ENCODE results near the gene CNRIP1. TPM values are rescaled to one million over a fixed set of nuclear protein-coding genes. Genes with fewer than 3 reads are reported as not detected.

Gene CNRIP1
- polyA plus RNA-seq, 1 donor (not counting 4 experiments of a cell fraction or from before 2014, with no cell fraction given), result 0.04 TPM

DNA sequence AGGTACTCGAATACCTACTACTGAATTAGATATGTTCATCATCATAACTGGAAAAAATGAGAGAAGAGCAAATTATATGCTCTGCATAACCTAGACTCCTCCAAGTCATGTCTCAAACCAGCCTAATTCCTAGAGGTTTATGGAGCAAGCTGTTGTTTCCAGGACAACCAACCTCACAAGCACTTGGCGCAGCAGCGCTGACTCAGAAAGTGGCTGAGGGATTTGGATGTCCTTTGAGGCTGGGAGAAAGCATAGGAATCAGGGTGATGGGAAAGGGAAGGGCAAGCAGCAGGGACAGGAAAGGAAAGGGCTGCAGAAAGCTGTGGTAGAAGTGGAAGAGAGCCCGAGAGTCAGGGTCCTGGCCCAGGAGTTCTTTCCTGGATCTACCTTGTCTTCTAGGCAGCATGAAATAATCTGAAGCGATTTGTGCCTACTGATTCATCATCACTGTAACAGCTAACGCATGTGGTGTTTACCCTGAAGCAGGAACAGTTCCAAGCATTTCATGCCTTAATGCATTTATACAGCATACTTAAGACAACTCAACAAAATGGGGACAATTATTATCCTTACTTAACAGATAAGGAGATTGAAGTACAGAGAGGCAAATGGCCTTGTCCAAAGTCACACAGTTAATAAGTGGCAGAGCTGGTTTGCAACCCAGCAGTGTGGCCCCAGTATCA lies 49.0 kb upstream of the CNRIP1 start:
- DNase-seq (ENCODE audit: low read depth, low spot score) (no peak), FAIRE-seq (peak; percentile 95)
- no peak for TF ChIP-seq EZH2 (IDR thresholded peaks at IDR 0.05; ENCODE audit: low read length)
- TF ChIP-seq, protein P1, sequence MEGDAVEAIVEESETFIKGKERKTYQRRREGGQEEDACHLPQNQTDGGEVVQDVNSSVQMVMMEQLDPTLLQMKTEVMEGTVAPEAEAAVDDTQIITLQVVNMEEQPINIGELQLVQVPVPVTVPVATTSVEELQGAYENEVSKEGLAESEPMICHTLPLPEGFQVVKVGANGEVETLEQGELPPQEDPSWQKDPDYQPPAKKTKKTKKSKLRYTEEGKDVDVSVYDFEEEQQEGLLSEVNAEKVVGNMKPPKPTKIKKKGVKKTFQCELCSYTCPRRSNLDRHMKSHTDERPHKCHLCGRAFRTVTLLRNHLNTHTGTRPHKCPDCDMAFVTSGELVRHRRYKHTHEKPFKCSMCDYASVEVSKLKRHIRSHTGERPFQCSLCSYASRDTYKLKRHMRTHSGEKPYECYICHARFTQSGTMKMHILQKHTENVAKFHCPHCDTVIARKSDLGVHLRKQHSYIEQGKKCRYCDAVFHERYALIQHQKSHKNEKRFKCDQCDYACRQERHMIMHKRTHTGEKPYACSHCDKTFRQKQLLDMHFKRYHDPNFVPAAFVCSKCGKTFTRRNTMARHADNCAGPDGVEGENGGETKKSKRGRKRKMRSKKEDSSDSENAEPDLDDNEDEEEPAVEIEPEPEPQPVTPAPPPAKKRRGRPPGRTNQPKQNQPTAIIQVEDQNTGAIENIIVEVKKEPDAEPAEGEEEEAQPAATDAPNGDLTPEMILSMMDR (optimal IDR thresholded peaks at IDR 0.05 in 1 of 3, IDR thresholded peaks at IDR 0.05 in 1 of 3, conservative IDR thresholded peaks at IDR 0.05 in 1 of 3; ENCODE audit: extremely low read depth in 1 of 3, insufficient read depth in 2 of 3, low read length in 3 of 3), result no peak
- Histone ChIP-seq H3K4me1 (ENCODE audit: control insufficient read depth, extremely low read depth, insufficient read depth, low read length) (peaks cover 15% of the 10 kb centered on the region), H3K9me1 (ENCODE audit: control insufficient read depth, extremely low read depth, insufficient read depth, low read length) (no peaks in the 10 kb centered on the region), H3K9ac (ENCODE audit: control insufficient read depth, extremely low read depth, insufficient read depth, low read length) (no peak overlapping the region), H3K4me2 (ENCODE audit: control insufficient read depth, extremely low read depth, insufficient read depth, low read depth, low read length) (peak overlapping the region; percentile 6), H3K9me3 (ENCODE audit: control insufficient read depth, low read depth, low read length) (no peaks in the 10 kb centered on the region), H2AFZ (ENCODE audit: control insufficient read depth, low read length) (peak overlapping the region; percentile 55), H3K36me3 (ENCODE audit: control insufficient read depth in 2 of 2, extremely low read depth in 1 of 2, insufficient read depth in 2 of 2, low read length in 2 of 2) (no peaks in the 10 kb centered on the region), H4K20me1 (ENCODE audit: control insufficient read depth, extremely low read depth, insufficient read depth, low read length) (no peaks in the 10 kb centered on the region), H3K27ac (ENCODE audit: control insufficient read depth, insufficient read depth, low read length) (peak overlapping the region; percentile 10), H3K27me3 (ENCODE audit: control insufficient read depth, extremely low read depth, insufficient read depth, low read length) (no peaks in the 10 kb centered on the region), H3K4me3 (ENCODE audit: control insufficient read depth in 2 of 3, extremely low read depth in 1 of 3, insufficient read depth in 2 of 3, low read depth in 1 of 3, low read length in 3 of 3) (no peak overlapping the region), H3K79me2 (ENCODE audit: control insufficient read depth, insufficient read depth, low read length) (no peaks in the 10 kb centered on the region)
- dilution Hi-C loops (cut with MboI; ENCODE audit: extremely low pct_ligation_motif_present, low sequenced_read_pairs), result no loop called here

DNA sequence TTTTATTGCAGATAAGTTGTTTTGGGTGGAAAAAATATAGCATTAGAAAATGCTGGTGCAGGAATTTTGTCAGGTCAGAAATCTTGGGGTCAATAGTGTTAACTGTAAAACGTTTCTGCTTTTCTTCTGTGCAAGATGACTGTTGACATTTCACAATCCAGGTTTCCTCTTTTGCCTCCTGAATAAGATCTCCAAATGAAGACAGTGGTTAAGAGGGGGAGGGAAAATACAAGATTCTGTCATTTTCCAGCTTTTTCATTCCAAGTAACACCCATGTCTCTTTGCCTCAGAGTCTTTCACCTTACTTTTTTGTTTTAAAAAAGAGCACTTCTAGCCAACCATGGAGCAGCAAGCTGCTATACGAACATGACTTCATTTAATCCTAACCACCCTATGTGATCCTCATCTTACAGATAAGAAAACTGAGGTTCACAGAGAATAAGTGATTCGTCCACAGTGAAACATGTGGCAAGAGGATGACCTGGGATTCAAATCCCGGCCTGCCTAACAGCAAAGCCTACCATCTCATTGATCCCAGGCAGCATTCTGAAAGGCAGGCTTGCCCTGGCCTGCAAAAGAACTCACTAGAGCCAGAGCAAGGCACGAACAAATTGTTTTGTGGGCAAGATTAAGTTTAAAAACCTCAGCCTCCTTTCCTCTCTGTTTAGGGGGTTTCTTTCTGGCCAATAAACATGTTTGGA lies 48.4 kb upstream of the CNRIP1 start:
- FAIRE-seq (no peak), DNase-seq (ENCODE audit: low read depth, low spot score) (no peak)
- H3K27me3 ChIP-seq (ENCODE audit: control insufficient read depth, extremely low read depth, insufficient read depth, low read length), result no peaks in the 10 kb centered on the region
- H3K36me3 ChIP-seq (ENCODE audit: control insufficient read depth in 2 of 2, extremely low read depth in 1 of 2, insufficient read depth in 2 of 2, low read length in 2 of 2), result no peaks in the 10 kb centered on the region
- H3K9ac ChIP-seq (ENCODE audit: control insufficient read depth, extremely low read depth, insufficient read depth, low read length), result peak overlapping the region; percentile 38
- no peaks in the 10 kb centered on the region for H3K9me3 ChIP-seq (ENCODE audit: control insufficient read depth, low read depth, low read length)
- H3K4me2 ChIP-seq (ENCODE audit: control insufficient read depth, extremely low read depth, insufficient read depth, low read depth, low read length), result peak overlapping the region; percentile 6
- H3K9me1 ChIP-seq (ENCODE audit: control insufficient read depth, extremely low read depth, insufficient read depth, low read length), result no peaks in the 10 kb centered on the region
- no peaks in the 10 kb centered on the region for H4K20me1 ChIP-seq (ENCODE audit: control insufficient read depth, extremely low read depth, insufficient read depth, low read length)
- peak overlapping the region; percentile 10 for H3K27ac ChIP-seq (ENCODE audit: control insufficient read depth, insufficient read depth, low read length)
- peak overlapping the region; percentile 27 for H2AFZ ChIP-seq (ENCODE audit: control insufficient read depth, low read length)
- H3K79me2 ChIP-seq (ENCODE audit: control insufficient read depth, insufficient read depth, low read length), result no peaks in the 10 kb centered on the region
- TF ChIP-seq EZH2 (IDR thresholded peaks at IDR 0.05; ENCODE audit: low read length), result no peak
- TF ChIP-seq, protein P1 (optimal IDR thresholded peaks at IDR 0.05 in 1 of 3, IDR thresholded peaks at IDR 0.05 in 1 of 3, conservative IDR thresholded peaks at IDR 0.05 in 1 of 3; ENCODE audit: extremely low read depth in 1 of 3, insufficient read depth in 2 of 3, low read length in 3 of 3), result no peak
- peaks cover 15% of the 10 kb centered on the region for H3K4me1 ChIP-seq (ENCODE audit: control insufficient read depth, extremely low read depth, insufficient read depth, low read length)
- dilution Hi-C loops (cut with MboI; ENCODE audit: extremely low pct_ligation_motif_present, low sequenced_read_pairs), result no loop called here
- H3K4me3 ChIP-seq (ENCODE audit: control insufficient read depth in 2 of 3, extremely low read depth in 1 of 3, insufficient read depth in 2 of 3, low read depth in 1 of 3, low read length in 3 of 3), result no peak overlapping the region
